ENCODE results near the gene PTPRT.

The PTPRT gene

GRCh38 chr20:42864116-42864515 lies 325.6 kb downstream of the PTPRT start:
- in situ Hi-C loops (cut with HindIII; ENCODE audit: low sequenced_read_pairs): no loop called here

GRCh38 chr20:42862446-42862845 lies 327.3 kb downstream of the PTPRT start:
- in situ Hi-C loops (cut with HindIII; ENCODE audit: low sequenced_read_pairs): no loop called here

GRCh38 chr20:42857446-42857845 lies 332.3 kb downstream of the PTPRT start:
- in situ Hi-C loops (cut with HindIII; ENCODE audit: low sequenced_read_pairs): no loop called here

- in situ Hi-C loops (cut with HindIII; ENCODE audit: low sequenced_read_pairs): no loop called here
Observed at GRCh38 chr20:42855896-42856295, 333.8 kb downstream of the PTPRT start.

GRCh38 chr20:42852691-42853090 lies 337.0 kb downstream of the PTPRT start:
- in situ Hi-C loops (cut with HindIII; ENCODE audit: low sequenced_read_pairs): loop anchor here (5.0 kb wide), 1 partner anchor 95 kb away; no protein-coding TSS in a partner anchor

- in situ Hi-C loops (cut with HindIII; ENCODE audit: low sequenced_read_pairs): no loop called here
Observed at GRCh38 chr20:42846784-42847490, 342.8 kb downstream of the PTPRT start.

GRCh38 chr20:42844751-42845150 lies 345.0 kb downstream of the PTPRT start:
- in situ Hi-C loops (cut with HindIII; ENCODE audit: low sequenced_read_pairs): no loop called here

- in situ Hi-C loops (cut with HindIII; ENCODE audit: low sequenced_read_pairs): no loop called here
Observed at GRCh38 chr20:42837456-42837855, 352.2 kb downstream of the PTPRT start.

GRCh38 chr20:42836339-42836738 lies 353.4 kb downstream of the PTPRT start:
- in situ Hi-C loops (cut with HindIII; ENCODE audit: low sequenced_read_pairs): no loop called here

- in situ Hi-C loops (cut with HindIII; ENCODE audit: low sequenced_read_pairs): no loop called here
Observed at GRCh38 chr20:42807876-42808275, 381.8 kb downstream of the PTPRT start.

GRCh38 chr20:42795111-42795695 lies 394.5 kb downstream of the PTPRT start:
- in situ Hi-C loops (cut with HindIII; ENCODE audit: low sequenced_read_pairs): no loop called here

- in situ Hi-C loops (cut with HindIII; ENCODE audit: low sequenced_read_pairs): no loop called here
Observed at GRCh38 chr20:42792052-42792451, 397.7 kb downstream of the PTPRT start.

GRCh38 chr20:42790111-42790510 lies 399.6 kb downstream of the PTPRT start:
- in situ Hi-C loops (cut with HindIII; ENCODE audit: low sequenced_read_pairs): no loop called here

- in situ Hi-C loops (cut with HindIII; ENCODE audit: low sequenced_read_pairs): no loop called here
Observed at GRCh38 chr20:42788707-42789106, 401.0 kb downstream of the PTPRT start.

- in situ Hi-C loops (cut with HindIII; ENCODE audit: low sequenced_read_pairs): no loop called here
Observed at GRCh38 chr20:42785041-42785440, 404.7 kb downstream of the PTPRT start.

- in situ Hi-C loops (cut with HindIII; ENCODE audit: low sequenced_read_pairs): no loop called here
Observed at GRCh38 chr20:42779216-42779615, 410.5 kb downstream of the PTPRT start.

- in situ Hi-C loops (cut with HindIII; ENCODE audit: low sequenced_read_pairs): no loop called here
Observed at GRCh38 chr20:42775866-42776265, 413.8 kb downstream of the PTPRT start.

GRCh38 chr20:42775037-42775436 lies 414.7 kb downstream of the PTPRT start:
- in situ Hi-C loops (cut with HindIII; ENCODE audit: low sequenced_read_pairs): no loop called here

GRCh38 chr20:42763015-42763414 lies 426.7 kb downstream of the PTPRT start:
- in situ Hi-C loops (cut with HindIII; ENCODE audit: low sequenced_read_pairs): no loop called here

- in situ Hi-C loops (cut with HindIII; ENCODE audit: low sequenced_read_pairs): loop anchor here (5.0 kb wide), 1 partner anchor 95 kb away; no protein-coding TSS in a partner anchor
Observed at GRCh38 chr20:42756991-42757390, 432.7 kb downstream of the PTPRT start.

GRCh38 chr20:42754706-42755105 lies 435.0 kb downstream of the PTPRT start:
- in situ Hi-C loops (cut with HindIII; ENCODE audit: low sequenced_read_pairs): loop anchor here (5.0 kb wide), 1 partner anchor 98 kb away; no protein-coding TSS in a partner anchor

GRCh38 chr20:42752620-42753019 lies 437.1 kb downstream of the PTPRT start:
- in situ Hi-C loops (cut with HindIII; ENCODE audit: low sequenced_read_pairs): no loop called here

Data from endothelial cell of hepatic sinusoid (primary cell).